Breast epithelium (tissue), 3 donors: Measurements from ENCODE around the gene FBLN2.

ENCODE experiments used
- CTCF ChIP-seq, 3 donors: fragments of 450-650 bp; IDR thresholded peaks; one replicate each; pipeline ENCODE4 v1.5.1; 2016 to 2017; ENCODE audit warnings: antibody characterized with exemption in 3 of 3, mild to moderate bottlenecking in 3 of 3, moderate library complexity in 3 of 3
- POLR2A ChIP-seq: fragments of 450-650 bp; IDR thresholded peaks from one replicate; pipeline ENCODE4 v1.6.1; 2016; ENCODE audit warnings: antibody characterized with exemption, mild to moderate bottlenecking, moderate library complexity
- POLR2AphosphoS5 ChIP-seq, 3 donors: sonication (generic); formaldehyde crosslinking; IDR thresholded peaks; one replicate each; pipeline ENCODE4 v1.6.1; 2017; ENCODE audit warnings: antibody characterized with exemption in 3 of 3

- TF ChIP-seq CTCF (IDR thresholded peaks at IDR 0.05) (no peak), POLR2AphosphoS5 (IDR thresholded peaks at IDR 0.05) (no peak), POLR2A (no peak)
Observed at GRCh38 chr3:13634615-13635014, 85.7 kb downstream of the FBLN2 start.
